Neuronal stem cell (in vitro differentiated cells): ENCODE measurements around the gene STK33.

Experiments
- DNase-seq: peaks from one replicate; pipeline ENCODE4 v3.0.0-alpha.2; 2013; ENCODE audit warnings: low spot score
- H2AFZ ChIP-seq: one replicate; pipeline ENCODE4 v1.6.1; 2013; ENCODE audit warnings: mild to moderate bottlenecking, low read length, inconsistent platforms
- H2AK5ac ChIP-seq: 2 replicates; pipeline ENCODE4 v1.6.1; 2013; ENCODE audit warnings: low read depth, mild to moderate bottlenecking, inconsistent platforms, low read length, moderate library complexity, mixed read lengths
- H2BK120ac ChIP-seq: 2 replicates; pipeline ENCODE4 v1.6.1; 2013; ENCODE audit warnings: low read depth, mild to moderate bottlenecking, inconsistent platforms, low read length, moderate library complexity, mixed read lengths
- H2BK12ac ChIP-seq: one replicate; pipeline ENCODE4 v1.6.1; 2013; ENCODE audit warnings: low read length, inconsistent platforms
- H2BK15ac ChIP-seq: 2 replicates; pipeline ENCODE4 v1.6.1; 2013; ENCODE audit warnings: mild to moderate bottlenecking, low read length, inconsistent platforms, mixed read lengths
- H2BK5ac ChIP-seq: one replicate; pipeline ENCODE4 v1.6.1; 2013; ENCODE audit warnings: inconsistent platforms, mild to moderate bottlenecking, low read length, moderate library complexity
- H3K14ac ChIP-seq: one replicate; pipeline ENCODE4 v1.6.1; 2013; ENCODE audit warnings: low read length, inconsistent platforms
- H3K18ac ChIP-seq: 2 replicates; pipeline ENCODE4 v1.6.1; 2013; ENCODE audit warnings: low read length, inconsistent platforms
- H3K23ac ChIP-seq: 2 replicates; pipeline ENCODE4 v1.6.1; 2013; ENCODE audit warnings: low read depth, mild to moderate bottlenecking, mixed read lengths, low read length, inconsistent platforms; ENCODE audit not compliant: poor library complexity
- H3K27ac ChIP-seq: replicated peaks from 3 replicates; pipeline ENCODE4 v1.5.1; 2013; ENCODE audit warnings: low read length, inconsistent platforms
- H3K27me3 ChIP-seq, 3 experiments: 2 replicates each; pipeline ENCODE4 v1.6.1; 2013; ENCODE audit warnings: low read length in 3 of 3, mild to moderate bottlenecking in 2 of 3, inconsistent platforms in 1 of 3, low read depth in 1 of 3, mixed read lengths in 1 of 3, moderate library complexity in 1 of 3; ENCODE audit not compliant: control insufficient read depth in 3 of 3, insufficient read depth in 3 of 3
- H3K36me3 ChIP-seq, 2 donors: replicated peaks in 1 of 2; 2 replicates each; pipeline ENCODE4 v1.6.1; 2013; ENCODE audit warnings: low read length in 2 of 2; ENCODE audit not compliant: control insufficient read depth in 2 of 2, insufficient read depth in 2 of 2
- H3K4ac ChIP-seq: 2 replicates; pipeline ENCODE4 v1.6.1; 2013; ENCODE audit warnings: inconsistent platforms, mild to moderate bottlenecking, low read length, moderate library complexity
- H3K4me1 ChIP-seq, 2 donors: 1 replicate in 1 of 2; 2 replicates in 1 of 2; pipeline ENCODE4 v1.6.1; 2013; ENCODE audit warnings: low read length in 2 of 2, low read depth in 1 of 2; ENCODE audit not compliant: control insufficient read depth in 2 of 2, insufficient read depth in 1 of 2
- H3K4me2 ChIP-seq: one replicate; pipeline ENCODE4 v1.6.1; 2013; ENCODE audit warnings: mild to moderate bottlenecking, low read length, inconsistent platforms; ENCODE audit not compliant: insufficient read depth, poor library complexity, severe bottlenecking
- H3K4me3 ChIP-seq, 2 donors: 2 replicates each; pipeline ENCODE4 v1.5.1; 2013; ENCODE audit warnings: low read length in 2 of 2, mild to moderate bottlenecking in 2 of 2, inconsistent platforms in 1 of 2, moderate library complexity in 1 of 2
- H3K79me1 ChIP-seq: one replicate; pipeline ENCODE4 v1.6.1; 2013; ENCODE audit warnings: low read depth, mild to moderate bottlenecking, inconsistent platforms, low read length, moderate library complexity
- H3K9ac ChIP-seq: one replicate; pipeline ENCODE4 v1.6.1; 2013; ENCODE audit warnings: mild to moderate bottlenecking, low read depth, low read length, inconsistent platforms; ENCODE audit not compliant: poor library complexity
- H3K9me3 ChIP-seq, 2 donors: replicated peaks in 1 of 2; 2 replicates each; pipeline versions ENCODE3 to v1.6.1; 2013; ENCODE audit warnings: low read length in 2 of 2, mild to moderate bottlenecking in 2 of 2, inconsistent platforms in 1 of 2, low read depth in 1 of 2, mixed read lengths in 1 of 2, moderate library complexity in 1 of 2; ENCODE audit not compliant: control insufficient read depth in 2 of 2, insufficient read depth in 1 of 2
- H4K8ac ChIP-seq: one replicate; pipeline ENCODE4 v1.6.1; 2013; ENCODE audit warnings: low read depth, mild to moderate bottlenecking, inconsistent platforms, low read length, moderate library complexity
- H4K91ac ChIP-seq: one replicate; pipeline ENCODE4 v1.6.1; 2013; ENCODE audit warnings: low read length, low read depth, mild to moderate bottlenecking, inconsistent platforms; ENCODE audit not compliant: poor library complexity
- WGBS, 2 donors: extraction: QIAGEN DNeasy Blood & Tissue Kit; methylation state at CpG; one replicate each; pipeline ENCODE4 v1.1.7; 2013; ENCODE audit warnings: missing lambda C conversion rate in 2 of 2, mixed read lengths in 1 of 2; ENCODE audit not compliant: insufficient read length in 2 of 2, insufficient replicate concordance in 1 of 2; ENCODE audit errors: extremely low coverage in 2 of 2; 5-methylcytosine and 5-hydroxymethylcytosine counted together

STK33 gene

DNA sequence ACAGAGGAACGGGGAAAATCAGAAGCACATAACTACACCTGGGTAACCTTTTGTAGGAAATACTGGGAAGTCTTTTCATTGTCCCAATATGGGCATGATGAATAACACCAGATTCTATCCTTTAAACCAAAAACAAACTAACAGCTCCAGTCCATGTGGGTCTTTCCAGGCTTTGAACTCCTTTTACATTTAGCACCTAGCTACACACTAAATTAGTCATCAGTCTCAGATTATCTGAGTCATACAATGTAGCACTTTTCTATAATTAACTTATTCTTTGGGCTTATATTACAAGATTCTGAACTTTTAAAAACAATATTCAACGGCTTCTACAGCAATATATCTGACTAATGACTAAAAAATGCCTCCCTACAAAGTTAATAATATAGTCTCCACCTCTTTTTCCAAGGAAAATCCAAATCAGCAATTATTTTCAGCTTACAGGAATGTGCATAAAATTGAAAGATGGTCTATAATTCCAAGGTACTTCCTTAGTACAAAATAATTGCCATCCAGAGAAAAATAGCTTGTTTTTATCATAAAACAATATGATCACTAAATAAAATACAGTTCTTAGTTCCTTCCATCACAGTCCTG is 26.3 kb downstream of the STK33 start:
- Histone ChIP-seq H3K4me1 (no peaks in the 10 kb centered on the region), H3K4ac (no peak overlapping the region), H3K18ac (no peak overlapping the region), H3K36me3 (no peaks in the 10 kb centered on the region), H2AFZ (no peak overlapping the region), H3K23ac (no peak overlapping the region), H3K14ac (no peak overlapping the region), H2BK12ac (no peak overlapping the region), H3K4me2 (no peak overlapping the region), H2BK15ac (no peak overlapping the region), H4K8ac (no peak overlapping the region), H3K27ac (no peak overlapping the region), H4K91ac (no peak overlapping the region), H3K27me3 (no peaks in the 10 kb centered on the region), H2AK5ac (no peak overlapping the region), H3K4me3 (no peak overlapping the region), H3K9me3 (no peaks in the 10 kb centered on the region), H3K79me1 (peaks cover 3% of the 10 kb centered on the region), H3K9ac (no peak overlapping the region), H2BK5ac (no peak overlapping the region), H2BK120ac (no peak overlapping the region)
- no CpG with 5 or more reads among the region's 2 CpGs for WGBS, 2 donors
- no peak for DNase-seq

DNA sequence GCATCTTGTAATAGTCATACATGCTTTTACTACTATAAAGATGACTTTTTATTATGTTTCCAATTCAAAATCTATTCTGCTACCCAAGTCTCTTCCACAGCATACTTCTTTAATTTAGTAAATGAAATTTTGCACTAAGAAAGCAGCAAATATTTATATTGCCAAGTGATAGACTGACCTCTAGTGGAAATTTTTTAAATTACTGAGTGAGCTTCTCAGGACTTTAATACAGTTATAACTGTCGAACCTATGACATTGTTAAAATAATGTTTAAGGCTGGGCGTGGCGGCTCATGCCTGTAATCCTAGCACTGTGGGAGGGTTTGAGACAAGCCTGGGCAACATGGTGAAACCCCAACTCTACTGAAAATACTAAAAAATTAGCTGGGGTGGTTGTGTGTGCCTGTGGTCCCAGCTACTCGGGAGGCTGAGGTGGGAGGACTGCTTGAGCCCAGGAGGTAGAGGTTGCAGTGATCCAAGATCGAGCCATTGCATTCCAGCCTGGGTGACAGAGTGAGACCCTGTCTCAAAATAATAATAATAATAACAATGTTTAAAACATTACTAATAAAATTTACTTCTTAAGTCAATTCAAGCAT is 27.3 kb downstream of the STK33 start:
- Histone ChIP-seq H4K91ac (no peak overlapping the region), H2BK5ac (no peak overlapping the region), H3K36me3 (no peaks in the 10 kb centered on the region), H3K27me3 (no peaks in the 10 kb centered on the region), H3K27ac (no peak overlapping the region), H2BK12ac (no peak overlapping the region), H3K4ac (no peak overlapping the region), H3K18ac (no peak overlapping the region), H3K14ac (no peak overlapping the region), H3K9ac (no peak overlapping the region), H2BK15ac (no peak overlapping the region), H2AK5ac (no peak overlapping the region), H4K8ac (no peak overlapping the region), H3K4me1 (no peaks in the 10 kb centered on the region), H3K79me1 (peaks cover 3% of the 10 kb centered on the region), H2BK120ac (no peak overlapping the region), H3K9me3 (peaks cover 0 to 3% of the 10 kb centered on the region in 2 donors), H3K23ac (no peak overlapping the region), H3K4me2 (no peak overlapping the region), H3K4me3 (no peak overlapping the region), H2AFZ (no peak overlapping the region)
- no CpG with 5 or more reads among the region's 5 CpGs for WGBS, 2 donors
- peak; percentile 32 for DNase-seq

DNA sequence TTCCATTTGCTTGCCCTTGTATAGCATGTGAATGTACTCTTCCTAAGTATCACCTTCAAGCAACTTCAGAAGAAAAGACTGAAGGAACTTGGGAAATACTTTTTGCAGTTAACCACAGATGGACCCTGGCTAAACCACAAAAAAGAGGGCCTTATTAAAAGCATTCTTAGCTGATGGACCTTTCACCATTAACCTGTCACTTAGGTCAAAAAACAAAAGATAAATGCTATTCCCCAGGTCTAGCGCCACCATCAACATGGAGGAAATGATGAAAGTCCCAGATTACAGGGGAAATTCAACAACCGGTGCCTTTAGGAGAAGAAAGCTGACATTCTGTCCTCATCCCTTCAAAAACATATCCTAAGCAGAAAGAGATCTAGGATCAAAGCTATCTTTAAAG is 29.5 kb downstream of the STK33 start:
- no CpG with 5 or more reads among the region's 2 CpGs for whole genome bisulfite sequencing, 2 donors
- peaks cover 0 to 9% of the 10 kb centered on the region in 2 donors for H3K9me3 ChIP-seq
- H3K36me3 ChIP-seq: no peaks in the 10 kb centered on the region
- H3K9ac ChIP-seq: no peak overlapping the region
- H2AFZ ChIP-seq: no peak overlapping the region
- DNase-seq: no peak
- H2BK120ac ChIP-seq: no peak overlapping the region
- no peak overlapping the region for H3K18ac ChIP-seq
- H3K27me3 ChIP-seq: no peaks in the 10 kb centered on the region
- H2AK5ac ChIP-seq: no peak overlapping the region
- no peak overlapping the region for H2BK15ac ChIP-seq
- H3K4me3 ChIP-seq: no peak overlapping the region
- peaks cover 3% of the 10 kb centered on the region for H3K79me1 ChIP-seq
- no peak overlapping the region for H3K23ac ChIP-seq
- H3K4ac ChIP-seq: no peak overlapping the region
- H2BK5ac ChIP-seq: no peak overlapping the region
- no peak overlapping the region for H2BK12ac ChIP-seq
- no peak overlapping the region for H4K8ac ChIP-seq
- no peak overlapping the region for H3K4me2 ChIP-seq
- no peaks in the 10 kb centered on the region for H3K4me1 ChIP-seq
- no peak overlapping the region for H3K27ac ChIP-seq
- no peak overlapping the region for H4K91ac ChIP-seq
- H3K14ac ChIP-seq: no peak overlapping the region

DNA sequence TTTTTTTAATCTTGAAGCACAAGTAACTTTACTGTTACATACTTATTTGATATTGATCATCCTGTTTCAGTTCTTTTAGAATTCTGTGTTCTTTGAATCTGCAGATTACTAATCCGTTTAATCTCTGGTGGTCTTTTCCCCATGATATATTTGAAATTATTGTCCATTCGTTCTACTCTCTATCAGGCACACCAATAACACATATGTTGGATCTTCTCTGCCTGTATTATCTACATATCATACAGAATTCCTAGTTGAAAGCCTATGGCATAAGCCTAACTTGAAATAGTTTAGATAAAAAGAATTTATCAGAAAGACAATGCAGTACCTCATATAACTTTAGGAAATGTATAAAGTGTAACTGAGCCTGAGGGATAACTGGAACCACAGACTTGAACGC is 32.6 kb downstream of the STK33 start:
- no peak for DNase-seq
- Histone ChIP-seq H4K91ac (no peak overlapping the region), H3K36me3 (no peaks in the 10 kb centered on the region), H2BK12ac (no peak overlapping the region), H3K4me3 (no peak overlapping the region), H3K4ac (no peak overlapping the region), H2BK15ac (no peak overlapping the region), H3K4me2 (no peak overlapping the region), H3K23ac (no peak overlapping the region), H3K27ac (no peak overlapping the region), H3K9ac (no peak overlapping the region), H3K14ac (no peak overlapping the region), H2AFZ (no peak overlapping the region), H3K9me3 (peaks cover 0 to 9% of the 10 kb centered on the region in 2 donors), H3K79me1 (peaks cover 3% of the 10 kb centered on the region), H3K4me1 (no peaks in the 10 kb centered on the region), H2BK120ac (no peak overlapping the region), H3K27me3 (no peaks in the 10 kb centered on the region), H4K8ac (no peak overlapping the region), H2BK5ac (no peak overlapping the region), H2AK5ac (no peak overlapping the region), H3K18ac (no peak overlapping the region)
- no CpG with 5 or more reads among the region's 3 CpGs for WGBS, 2 donors
